Measurements from ENCODE around the gene HUS1. TPM values are rescaled to one million over a fixed set of nuclear protein-coding genes. Genes with fewer than 3 reads are reported as not detected.
A peak's percentile ranks its signal among the peaks of the same experiment; 100 is the strongest.

HUS1 gene
- total and polyA plus RNA-seq, 2 of the 13 experiments (the other 11 are each of a cell fraction or from before 2014, with no cell fraction given) = 14.8 to 16.9 TPM

GRCh38 chr7:47979145-47979831 is at the start of gene HUS1 (continued):
- peak; percentile 83 for TF ChIP-seq ZNF160 (CRISPR knock-in tag; IDR thresholded peaks at IDR 0.05)
- no peak for TF ChIP-seq KLF9 (CRISPR knock-in tag; IDR thresholded peaks at IDR 0.05; ENCODE audit: low read depth)
- TF ChIP-seq ATF5 (CRISPR knock-in tag; IDR thresholded peaks at IDR 0.05; ENCODE audit: low read depth) = peak; percentile 65; the same call in 1 of the 2 replicates
- no peak for TF ChIP-seq CENPT (CRISPR knock-in tag; IDR thresholded peaks at IDR 0.05; ENCODE audit: low read depth)
- TF ChIP-seq ZNF337 (CRISPR knock-in tag; IDR thresholded peaks at IDR 0.05; ENCODE audit: borderline replicate concordance, low read depth) = no peak
- TF ChIP-seq SIN3B (IDR thresholded peaks at IDR 0.05; ENCODE audit: low read length) = peak; percentile 74; the same call in 1 of the 2 replicates
- peak; percentile 48; the same call in 1 of the 2 replicates for TF ChIP-seq ZMYM3 (CRISPR knock-in tag; IDR thresholded peaks at IDR 0.05)
- no peak for TF ChIP-seq ZSCAN31 (CRISPR knock-in tag; IDR thresholded peaks at IDR 0.05; ENCODE audit: low read depth)
- peak; percentile 86 for TF ChIP-seq KDM3A (CRISPR knock-in tag; IDR thresholded peaks at IDR 0.05; ENCODE audit: low read depth)
- peak; percentile 96 for TF ChIP-seq ZNF816 (CRISPR knock-in tag; IDR thresholded peaks at IDR 0.05; ENCODE audit: borderline replicate concordance)
- TF ChIP-seq, protein P1, sequence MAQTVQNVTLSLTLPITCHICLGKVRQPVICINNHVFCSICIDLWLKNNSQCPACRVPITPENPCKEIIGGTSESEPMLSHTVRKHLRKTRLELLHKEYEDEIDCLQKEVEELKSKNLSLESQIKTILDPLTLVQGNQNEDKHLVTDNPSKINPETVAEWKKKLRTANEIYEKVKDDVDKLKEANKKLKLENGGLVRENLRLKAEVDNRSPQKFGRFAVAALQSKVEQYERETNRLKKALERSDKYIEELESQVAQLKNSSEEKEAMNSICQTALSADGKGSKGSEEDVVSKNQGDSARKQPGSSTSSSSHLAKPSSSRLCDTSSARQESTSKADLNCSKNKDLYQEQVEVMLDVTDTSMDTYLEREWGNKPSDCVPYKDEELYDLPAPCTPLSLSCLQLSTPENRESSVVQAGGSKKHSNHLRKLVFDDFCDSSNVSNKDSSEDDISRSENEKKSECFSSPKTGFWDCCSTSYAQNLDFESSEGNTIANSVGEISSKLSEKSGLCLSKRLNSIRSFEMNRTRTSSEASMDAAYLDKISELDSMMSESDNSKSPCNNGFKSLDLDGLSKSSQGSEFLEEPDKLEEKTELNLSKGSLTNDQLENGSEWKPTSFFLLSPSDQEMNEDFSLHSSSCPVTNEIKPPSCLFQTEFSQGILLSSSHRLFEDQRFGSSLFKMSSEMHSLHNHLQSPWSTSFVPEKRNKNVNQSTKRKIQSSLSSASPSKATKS (CRISPR knock-in tag; IDR thresholded peaks at IDR 0.05) = no peak
- peak; percentile 93 for TF ChIP-seq ZNF350 (CRISPR knock-in tag; IDR thresholded peaks at IDR 0.05; ENCODE audit: borderline replicate concordance, low read depth)
- peak; percentile 58; the same call in 1 of the 2 replicates for TF ChIP-seq ZNF724P (CRISPR knock-in tag; IDR thresholded peaks at IDR 0.05; ENCODE audit: borderline replicate concordance)
- peak; percentile 86 for TF ChIP-seq ZNF777 (CRISPR knock-in tag; IDR thresholded peaks at IDR 0.05)
- no peak for TF ChIP-seq ZNF569 (CRISPR knock-in tag; IDR thresholded peaks at IDR 0.05; ENCODE audit: borderline replicate concordance)
- no peak for TF ChIP-seq TRIM22 (IDR thresholded peaks at IDR 0.05)
- TF ChIP-seq, protein P2, sequence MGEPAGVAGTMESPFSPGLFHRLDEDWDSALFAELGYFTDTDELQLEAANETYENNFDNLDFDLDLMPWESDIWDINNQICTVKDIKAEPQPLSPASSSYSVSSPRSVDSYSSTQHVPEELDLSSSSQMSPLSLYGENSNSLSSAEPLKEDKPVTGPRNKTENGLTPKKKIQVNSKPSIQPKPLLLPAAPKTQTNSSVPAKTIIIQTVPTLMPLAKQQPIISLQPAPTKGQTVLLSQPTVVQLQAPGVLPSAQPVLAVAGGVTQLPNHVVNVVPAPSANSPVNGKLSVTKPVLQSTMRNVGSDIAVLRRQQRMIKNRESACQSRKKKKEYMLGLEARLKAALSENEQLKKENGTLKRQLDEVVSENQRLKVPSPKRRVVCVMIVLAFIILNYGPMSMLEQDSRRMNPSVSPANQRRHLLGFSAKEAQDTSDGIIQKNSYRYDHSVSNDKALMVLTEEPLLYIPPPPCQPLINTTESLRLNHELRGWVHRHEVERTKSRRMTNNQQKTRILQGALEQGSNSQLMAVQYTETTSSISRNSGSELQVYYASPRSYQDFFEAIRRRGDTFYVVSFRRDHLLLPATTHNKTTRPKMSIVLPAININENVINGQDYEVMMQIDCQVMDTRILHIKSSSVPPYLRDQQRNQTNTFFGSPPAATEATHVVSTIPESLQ (CRISPR knock-in tag; conservative IDR thresholded peaks at IDR 0.05) = peak; percentile 58
- TF ChIP-seq, protein P3, sequence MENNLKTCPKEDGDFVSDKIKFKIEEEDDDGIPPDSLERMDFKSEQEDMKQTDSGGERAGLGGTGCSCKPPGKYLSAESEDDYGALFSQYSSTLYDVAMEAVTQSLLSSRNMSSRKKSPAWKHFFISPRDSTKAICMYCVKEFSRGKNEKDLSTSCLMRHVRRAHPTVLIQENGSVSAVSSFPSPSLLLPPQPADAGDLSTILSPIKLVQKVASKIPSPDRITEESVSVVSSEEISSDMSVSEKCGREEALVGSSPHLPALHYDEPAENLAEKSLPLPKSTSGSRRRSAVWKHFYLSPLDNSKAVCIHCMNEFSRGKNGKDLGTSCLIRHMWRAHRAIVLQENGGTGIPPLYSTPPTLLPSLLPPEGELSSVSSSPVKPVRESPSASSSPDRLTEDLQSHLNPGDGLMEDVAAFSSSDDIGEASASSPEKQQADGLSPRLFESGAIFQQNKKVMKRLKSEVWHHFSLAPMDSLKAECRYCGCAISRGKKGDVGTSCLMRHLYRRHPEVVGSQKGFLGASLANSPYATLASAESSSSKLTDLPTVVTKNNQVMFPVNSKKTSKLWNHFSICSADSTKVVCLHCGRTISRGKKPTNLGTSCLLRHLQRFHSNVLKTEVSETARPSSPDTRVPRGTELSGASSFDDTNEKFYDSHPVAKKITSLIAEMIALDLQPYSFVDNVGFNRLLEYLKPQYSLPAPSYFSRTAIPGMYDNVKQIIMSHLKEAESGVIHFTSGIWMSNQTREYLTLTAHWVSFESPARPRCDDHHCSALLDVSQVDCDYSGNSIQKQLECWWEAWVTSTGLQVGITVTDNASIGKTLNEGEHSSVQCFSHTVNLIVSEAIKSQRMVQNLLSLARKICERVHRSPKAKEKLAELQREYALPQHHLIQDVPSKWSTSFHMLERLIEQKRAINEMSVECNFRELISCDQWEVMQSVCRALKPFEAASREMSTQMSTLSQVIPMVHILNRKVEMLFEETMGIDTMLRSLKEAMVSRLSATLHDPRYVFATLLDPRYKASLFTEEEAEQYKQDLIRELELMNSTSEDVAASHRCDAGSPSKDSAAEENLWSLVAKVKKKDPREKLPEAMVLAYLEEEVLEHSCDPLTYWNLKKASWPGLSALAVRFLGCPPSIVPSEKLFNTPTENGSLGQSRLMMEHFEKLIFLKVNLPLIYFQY (CRISPR knock-in tag; IDR thresholded peaks at IDR 0.05; ENCODE audit: borderline replicate concordance) = peak; percentile 91; the same call in 1 of the 2 replicates
